GM12878 (cell line): Measurements from ENCODE around the gene BCS1L. TPM values are rescaled to one million over a fixed set of nuclear protein-coding genes. Genes with fewer than 3 reads are reported as not detected.

Experiments used
- ATAC-seq: fragments of 200-7000 bp; cut with Tn5 transposase; 3 replicates; pipeline ENCODE4 v1.9.1; 2020; ENCODE audit warnings: mild to moderate bottlenecking, moderate library complexity
- BruUV-seq: library from RNA; stranded (reverse); fragments of 400-500 nt; replicated peaks from 2 replicates; lab custom pipeline; 2021; lab: Mats Ljungman, UMichigan
- CTCF ChIA-PET: fragments of 300-600 bp; sonication (Branson Sonifier 250); formaldehyde crosslinking; extraction: SDS; loops from one replicate; lab custom pipeline; 2021; ENCODE audit warnings: inconsistent platforms; lab: Yijun Ruan, JAX
- POLR2A ChIA-PET: fragments of 350-600 bp; formaldehyde crosslinking; extraction: SDS; loops from one replicate; lab custom pipeline; 2021; ENCODE audit warnings: inconsistent platforms; lab: Charles Lee
- RAD21 ChIA-PET: fragments of 300-600 bp; sonication (Branson Sonifier 250); formaldehyde crosslinking; loops from one replicate; lab custom pipeline; 2023; ENCODE audit warnings: antibody characterized with exemption; ENCODE audit not compliant: unreplicated experiment; lab: Charles Lee
- SMC1A ChIA-PET: fragments of 300-600 bp; sonication (Branson Sonifier 250); formaldehyde crosslinking; loops from one replicate; lab custom pipeline; 2023; ENCODE audit not compliant: unreplicated experiment, uncharacterized antibody; lab: Charles Lee
- DNase-seq: peaks from one replicate; pipeline ENCODE4 v3.0.0-alpha.2; 2011; ENCODE audit warnings: low read depth, low spot score
- FAIRE-seq: peaks from 3 replicates; lab custom pipeline; 2011; peaks lifted over from hg19 to GRCh38; lab: Jason Lieb, UNC
- H2AFZ ChIP-seq: 2 replicates; pipeline ENCODE4 v1.6.0; 2011; ENCODE audit warnings: low read depth, low read length, control low read depth; ENCODE audit not compliant: control insufficient read depth
- H3K27ac ChIP-seq: 2 replicates; pipeline ENCODE4 v1.5.1; 2011; ENCODE audit warnings: control low read depth; ENCODE audit not compliant: control insufficient read depth, insufficient read depth
- H3K27me3 ChIP-seq, 2 experiments: replicated peaks in 1 of 2; 2 replicates each; pipeline versions ENCODE4 v1.6.0 to v1.6.1; 2011; ENCODE audit warnings: low read length in 1 of 2; ENCODE audit not compliant: control insufficient read depth in 2 of 2, insufficient read depth in 2 of 2
- H3K36me3 ChIP-seq, 2 experiments: 2 replicates each; pipeline ENCODE4 v1.5.1; 2011; ENCODE audit warnings: low read length in 1 of 2; ENCODE audit not compliant: control insufficient read depth in 2 of 2, insufficient read depth in 2 of 2
- H3K4me1 ChIP-seq: 2 replicates; pipeline ENCODE4 v1.6.1; 2011; ENCODE audit warnings: mild to moderate bottlenecking, low read length, moderate library complexity, mixed read lengths; ENCODE audit not compliant: control insufficient read depth, insufficient read depth
- H3K4me2 ChIP-seq: 2 replicates; pipeline ENCODE4 v1.6.0; 2011; ENCODE audit warnings: control low read depth; ENCODE audit not compliant: control insufficient read depth, insufficient read depth
- H3K4me3 ChIP-seq: fragments of 200-600 bp; sonication (generic); 2 replicates; pipeline ENCODE4 v1.5.1; 2016
- H3K79me2 ChIP-seq: 2 replicates; pipeline ENCODE4 v1.6.0; 2011; ENCODE audit warnings: low read length; ENCODE audit not compliant: control insufficient read depth, insufficient read depth
- H3K9ac ChIP-seq: 2 replicates; pipeline ENCODE4 v1.8.0; 2011; ENCODE audit warnings: low read length, control low read depth, mixed read lengths; ENCODE audit not compliant: control insufficient read depth, insufficient read depth
- H3K9me3 ChIP-seq: replicated peaks from 3 replicates; pipeline ENCODE4 v1.5.1; 2011; ENCODE audit warnings: mild to moderate bottlenecking, low read length; ENCODE audit not compliant: control insufficient read depth, insufficient read depth
- H4K20me1 ChIP-seq: 2 replicates; pipeline ENCODE4 v1.6.0; 2011; ENCODE audit not compliant: control insufficient read depth, insufficient read depth
- ESRRA ChIP-seq: IDR thresholded peaks from 2 replicates; pipeline ENCODE4 v1.6.1; 2012; ENCODE audit warnings: mild to moderate bottlenecking, low read length, improper control_type of control experiment
- HDAC2 ChIP-seq: fragments of 200-600 bp; sonication (generic); IDR thresholded peaks from 2 replicates; pipeline ENCODE4 v1.6.1; 2017
- MTA3 ChIP-seq: IDR thresholded peaks from 2 replicates; pipeline ENCODE4 v1.6.1; 2012; ENCODE audit warnings: low read length, inconsistent platforms, borderline replicate concordance
- MXI1 ChIP-seq: fragments of 150-350 bp; IDR thresholded peaks from 2 replicates; pipeline ENCODE4 v1.6.1; 2011; ENCODE audit warnings: low read depth, mild to moderate bottlenecking, inconsistent platforms, low read length, improper control_type of control experiment
- MYC ChIP-seq: IDR thresholded peaks from 2 replicates; pipeline ENCODE4 v1.6.1; 2011; ENCODE audit warnings: mild to moderate bottlenecking, low read length, moderate library complexity, inconsistent platforms; ENCODE audit not compliant: insufficient read depth, insufficient replicate concordance, insufficient read length, severe bottlenecking
- NBN ChIP-seq: fragments of 450-650 bp; IDR thresholded peaks from 2 replicates; pipeline ENCODE4 v1.6.1; 2016
- POLR2AphosphoS5 ChIP-seq: IDR thresholded peaks from 2 replicates; pipeline ENCODE4 v1.6.1; 2011; ENCODE audit warnings: mild to moderate bottlenecking, low read length, inconsistent platforms
- REST ChIP-seq: IDR thresholded peaks from 2 replicates; pipeline ENCODE4 v1.6.1; 2012; ENCODE audit warnings: mild to moderate bottlenecking, low read depth, low read length
- SPI1 ChIP-seq: IDR thresholded peaks from 2 replicates; pipeline ENCODE4 v1.6.1; 2011; ENCODE audit warnings: low read depth, mild to moderate bottlenecking, low read length, moderate library complexity, borderline replicate concordance; ENCODE audit not compliant: insufficient read depth
- SREBF1 ChIP-seq: IDR thresholded peaks from 2 replicates; pipeline ENCODE4 v1.6.1; 2012; ENCODE audit warnings: mild to moderate bottlenecking, low read length
- WGBS: methylation state at CpG from one replicate; pipeline ENCODE4 v1.1.6; 2016; ENCODE audit warnings: low lambda C conversion rate; ENCODE audit not compliant: insufficient replicate concordance, insufficient coverage; ENCODE audit errors: missing lambda C conversion rate; 5-methylcytosine and 5-hydroxymethylcytosine counted together
- in situ Hi-C: fragments of 300-500 bp; cut with MboI; formaldehyde crosslinking; loops from 9 replicates; pipeline ENCODE4 v1.14.3; 2018; ENCODE audit warnings: mixed read lengths
- intact Hi-C: fragments of 100-400 bp; cut with micrococcal nuclease; formaldehyde crosslinking; loops from one replicate; pipeline ENCODE4 v1.14.2; 2022; ENCODE audit not compliant: unreplicated experiment
- polyA plus RNA-seq, 11 experiments: library from polyadenylated mRNA; depleted of rRNA in 4 of 11; unstranded in 6 of 11; stranded (reverse) in 5 of 11; fragments of >200 nt; fragmentation: Nextera tagmentation in 4 of 11; fragmentation: Illumina TruSeq in 1 of 11; extraction: Ambion mirVana in 4 of 11; extraction: Trizol in 1 of 11; gene quantifications; 1 replicate in 1 of 11; 2 replicates in 10 of 11; pipeline versions ENCODE4 v1.2.1 to v1.2.3, GENCODE V29; 2011 to 2016; ENCODE audit warnings: inconsistent platforms in 2 of 11, missing spikeins in 2 of 11, low read depth in 1 of 11
- total RNA-seq, 4 experiments: library from RNA; depleted of rRNA in 3 of 4; stranded (reverse); fragments of >200 nt in 3 of 4; fragmentation: Illumina TruSeq in 1 of 4; extraction: Trizol in 1 of 4; gene quantifications; 2 replicates each; pipeline versions ENCODE4 v1.2.1 to v1.2.3, GENCODE V29; 2013 to 2021
- TF ChIP-seq, protein P1 (sequence below): fragments of 450-650 bp; IDR thresholded peaks from 2 replicates; pipeline ENCODE4 v1.6.1; 2017; ENCODE audit warnings: low read depth, mild to moderate bottlenecking, moderate library complexity

BCS1L gene
- total and polyA plus RNA-seq, 10 of the 15 experiments (the other 5 are each of a cell fraction or from before 2014, with no cell fraction given), result 40.4 to 114 (median 65.2) TPM

- RAD21 ChIA-PET, result interaction anchor here (0.6 kb wide), 1 partner anchor 285 kb away, joined by 3 read pairs; no protein-coding TSS in a partner anchor
- SMC1A ChIA-PET, result interaction anchor here (0.6 to 0.8 kb wide), 2 partner anchors 173 to 283 kb away, joined by 3 read pairs; no protein-coding TSS in a partner anchor
- BruUV-seq, result no TSS peak
- Histone ChIP-seq H3K4me3 (no peak overlapping the region), H4K20me1 (no peaks in the 10 kb centered on the region), H3K36me3 (peaks cover 32 to 33% of the 10 kb centered on the region in 2 experiments), H3K9ac (no peak overlapping the region), H2AFZ (no peak overlapping the region), H3K79me2 (peaks cover 2% of the 10 kb centered on the region; the same call in 1 of the 2 replicates), H3K4me1 (no peaks in the 10 kb centered on the region), H3K9me3 (no peaks in the 10 kb centered on the region), H3K4me2 (no peak overlapping the region), H3K27ac (no peak overlapping the region), H3K27me3 (no peaks in the 10 kb centered on the region)
- POLR2A ChIA-PET, result no interaction called here
- FAIRE-seq (no peak), DNase-seq (no peak), ATAC-seq (no peak)
- 98% methylated on average over 10 of the region's 10 CpGs for WGBS
- CTCF ChIA-PET, result interaction anchor here (0.6 to 1.2 kb wide), 2 partner anchors 12 to 69 kb away, joined by 3 read pairs; no protein-coding TSS in a partner anchor
- intact Hi-C loops, result no loop called here
- in situ Hi-C loops, result no loop called here
- TF ChIP-seq NBN (no peak), MXI1 (no peak), HDAC2 (no peak), POLR2AphosphoS5 (no peak)
Observed at GRCh38 chr2:218643751-218644310, 15.7 kb upstream of the BCS1L start.

- SMC1A ChIA-PET, result interaction anchor here (0.8 kb wide), 1 partner anchor 174 kb away, joined by 3 read pairs; no protein-coding TSS in a partner anchor
- CTCF ChIA-PET, result interaction anchor here (1.1 to 1.2 kb wide), 2 partner anchors 68 to 208 kb away, joined by 3 read pairs; no protein-coding TSS in a partner anchor
- no peak for TF ChIP-seq MYC
- TF ChIP-seq, protein P1, sequence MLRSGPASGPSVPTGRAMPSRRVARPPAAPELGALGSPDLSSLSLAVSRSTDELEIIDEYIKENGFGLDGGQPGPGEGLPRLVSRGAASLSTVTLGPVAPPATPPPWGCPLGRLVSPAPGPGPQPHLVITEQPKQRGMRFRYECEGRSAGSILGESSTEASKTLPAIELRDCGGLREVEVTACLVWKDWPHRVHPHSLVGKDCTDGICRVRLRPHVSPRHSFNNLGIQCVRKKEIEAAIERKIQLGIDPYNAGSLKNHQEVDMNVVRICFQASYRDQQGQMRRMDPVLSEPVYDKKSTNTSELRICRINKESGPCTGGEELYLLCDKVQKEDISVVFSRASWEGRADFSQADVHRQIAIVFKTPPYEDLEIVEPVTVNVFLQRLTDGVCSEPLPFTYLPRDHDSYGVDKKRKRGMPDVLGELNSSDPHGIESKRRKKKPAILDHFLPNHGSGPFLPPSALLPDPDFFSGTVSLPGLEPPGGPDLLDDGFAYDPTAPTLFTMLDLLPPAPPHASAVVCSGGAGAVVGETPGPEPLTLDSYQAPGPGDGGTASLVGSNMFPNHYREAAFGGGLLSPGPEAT, result no peak
- TF ChIP-seq REST, result no peak
- TF ChIP-seq ESRRA, result no peak
- no peak for TF ChIP-seq MTA3
- TF ChIP-seq SPI1, result no peak
- no peak for TF ChIP-seq SREBF1
Observed at GRCh38 chr2:218644721-218645120, 14.8 kb upstream of the BCS1L start.

More at GRCh38 chr2:218644721-218645120, 14.8 kb upstream of the BCS1L start:
- no peak overlapping the region for H3K4me2 ChIP-seq
- intact Hi-C loops (no loop called here), in situ Hi-C loops (loop anchor here (5.0 kb wide), 1 partner anchor 237 kb away; no protein-coding TSS in a partner anchor)
- ATAC-seq (no peak), DNase-seq (no peak), FAIRE-seq (no peak)
- H3K27me3 ChIP-seq, result no peaks in the 10 kb centered on the region
- BruUV-seq, result no TSS peak
- POLR2A ChIA-PET, result no interaction called here
- H3K27ac ChIP-seq, result no peak overlapping the region
- H2AFZ ChIP-seq, result no peak overlapping the region
- RAD21 ChIA-PET, result no interaction called here
- over 99% methylated on average over 11 of the region's 11 CpGs for WGBS
- no peaks in the 10 kb centered on the region for H3K4me1 ChIP-seq
- H3K9ac ChIP-seq, result no peak overlapping the region
- no peak overlapping the region for H3K4me3 ChIP-seq
- H3K79me2 ChIP-seq, result peaks cover 2% of the 10 kb centered on the region; the same call in 1 of the 2 replicates
- H3K36me3 ChIP-seq, result peaks cover 36% of the 10 kb centered on the region in 2 experiments
- no peaks in the 10 kb centered on the region for H3K9me3 ChIP-seq
- H4K20me1 ChIP-seq, result no peaks in the 10 kb centered on the region
